Measurements from ENCODE around the gene LRCH1.

The LRCH1 gene

DNA sequence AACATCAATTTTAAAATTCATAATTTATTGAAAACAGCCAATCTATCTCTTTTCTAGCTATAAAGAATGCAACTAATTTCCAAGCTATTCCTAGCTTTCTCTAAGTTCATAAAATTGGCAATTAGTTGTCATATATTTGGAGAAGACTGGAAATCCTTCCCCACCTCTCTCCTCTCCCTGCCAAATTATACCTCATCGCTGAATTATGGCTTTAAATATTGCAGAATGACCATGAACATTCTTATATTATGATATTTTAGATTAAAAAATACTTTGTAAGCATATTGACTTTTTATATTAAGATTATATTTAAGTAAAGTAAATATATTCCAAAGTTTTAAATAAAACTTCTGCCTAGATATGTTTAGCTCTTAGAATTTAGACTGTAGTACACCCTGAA is 185.8 kb downstream of the LRCH1 start:
- DNase-seq, result no peak
- H3K9me3 ChIP-seq, result no peaks in the 10 kb centered on the region

DNA sequence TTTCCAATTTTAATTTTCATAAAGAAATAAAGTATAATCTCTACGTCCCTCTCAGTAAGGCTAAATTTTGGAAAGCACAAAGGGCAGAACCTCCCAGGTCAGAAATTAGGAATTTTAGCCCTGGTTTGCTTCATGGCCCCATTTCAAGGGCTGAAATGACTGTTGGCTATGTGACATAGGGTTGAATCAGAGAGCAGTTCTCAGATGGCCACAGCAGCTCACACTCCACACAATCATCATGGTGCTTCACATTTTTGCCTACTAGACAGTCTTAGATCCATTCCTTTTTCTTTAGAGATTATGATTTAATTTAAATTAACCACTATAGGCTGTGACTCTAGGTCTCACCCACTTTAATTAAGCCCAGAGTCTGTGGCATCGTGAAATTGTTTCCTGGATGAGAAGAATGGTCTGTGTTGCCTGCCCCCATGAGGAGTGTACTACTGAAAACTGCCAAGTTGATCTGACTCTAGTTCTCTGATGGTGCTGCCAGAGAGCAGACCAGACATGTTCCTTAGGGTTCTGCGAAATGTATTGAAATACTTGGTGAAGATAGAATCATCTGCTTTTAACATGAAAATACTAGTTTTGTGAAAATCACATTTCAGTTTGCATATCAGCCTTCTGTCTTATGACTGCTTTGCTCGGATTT is 186.6 kb downstream of the LRCH1 start:
- H3K4me3 ChIP-seq (ENCODE audit: low read depth, low read length), result no peak overlapping the region
- no peaks in the 10 kb centered on the region for H3K9me3 ChIP-seq
- peaks cover 33% of the 10 kb centered on the region for H3K36me3 ChIP-seq

More for the DNA sequence above, 185.8 kb downstream of the LRCH1 start:
- TF ChIP-seq, protein P1, sequence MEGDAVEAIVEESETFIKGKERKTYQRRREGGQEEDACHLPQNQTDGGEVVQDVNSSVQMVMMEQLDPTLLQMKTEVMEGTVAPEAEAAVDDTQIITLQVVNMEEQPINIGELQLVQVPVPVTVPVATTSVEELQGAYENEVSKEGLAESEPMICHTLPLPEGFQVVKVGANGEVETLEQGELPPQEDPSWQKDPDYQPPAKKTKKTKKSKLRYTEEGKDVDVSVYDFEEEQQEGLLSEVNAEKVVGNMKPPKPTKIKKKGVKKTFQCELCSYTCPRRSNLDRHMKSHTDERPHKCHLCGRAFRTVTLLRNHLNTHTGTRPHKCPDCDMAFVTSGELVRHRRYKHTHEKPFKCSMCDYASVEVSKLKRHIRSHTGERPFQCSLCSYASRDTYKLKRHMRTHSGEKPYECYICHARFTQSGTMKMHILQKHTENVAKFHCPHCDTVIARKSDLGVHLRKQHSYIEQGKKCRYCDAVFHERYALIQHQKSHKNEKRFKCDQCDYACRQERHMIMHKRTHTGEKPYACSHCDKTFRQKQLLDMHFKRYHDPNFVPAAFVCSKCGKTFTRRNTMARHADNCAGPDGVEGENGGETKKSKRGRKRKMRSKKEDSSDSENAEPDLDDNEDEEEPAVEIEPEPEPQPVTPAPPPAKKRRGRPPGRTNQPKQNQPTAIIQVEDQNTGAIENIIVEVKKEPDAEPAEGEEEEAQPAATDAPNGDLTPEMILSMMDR (IDR thresholded peaks at IDR 0.05; ENCODE audit: low read depth, low read length), result no peak
- no peaks in the 10 kb centered on the region for H3K27me3 ChIP-seq
- H3K36me3 ChIP-seq, result peaks cover 25% of the 10 kb centered on the region
- no peaks in the 10 kb centered on the region; the same call in none of the 2 replicates for H3K4me1 ChIP-seq
- H3K4me3 ChIP-seq (ENCODE audit: low read depth, low read length), result no peak overlapping the region

GRCh38 chr13:46743191-46743590 is 190.2 kb downstream of the LRCH1 start:
- Histone ChIP-seq H3K4me3 (ENCODE audit: low read depth, low read length) (no peak overlapping the region), H3K4me1 (peaks cover 3% of the 10 kb centered on the region; the same call in 1 of the 2 replicates), H3K36me3 (peaks cover 51% of the 10 kb centered on the region), H3K9me3 (no peaks in the 10 kb centered on the region; the same call in 1 of the 2 replicates), H3K27me3 (no peaks in the 10 kb centered on the region)
- DNase-seq, result no peak
- TF ChIP-seq, protein P1 (IDR thresholded peaks at IDR 0.05; ENCODE audit: low read depth, low read length), result no peak

More for the DNA sequence above, 186.6 kb downstream of the LRCH1 start:
- no peaks in the 10 kb centered on the region; the same call in 1 of the 2 replicates for H3K4me1 ChIP-seq
- H3K27me3 ChIP-seq, result no peaks in the 10 kb centered on the region
- no peak for DNase-seq
- TF ChIP-seq, protein P1 (IDR thresholded peaks at IDR 0.05; ENCODE audit: low read depth, low read length), result no peak

DNA sequence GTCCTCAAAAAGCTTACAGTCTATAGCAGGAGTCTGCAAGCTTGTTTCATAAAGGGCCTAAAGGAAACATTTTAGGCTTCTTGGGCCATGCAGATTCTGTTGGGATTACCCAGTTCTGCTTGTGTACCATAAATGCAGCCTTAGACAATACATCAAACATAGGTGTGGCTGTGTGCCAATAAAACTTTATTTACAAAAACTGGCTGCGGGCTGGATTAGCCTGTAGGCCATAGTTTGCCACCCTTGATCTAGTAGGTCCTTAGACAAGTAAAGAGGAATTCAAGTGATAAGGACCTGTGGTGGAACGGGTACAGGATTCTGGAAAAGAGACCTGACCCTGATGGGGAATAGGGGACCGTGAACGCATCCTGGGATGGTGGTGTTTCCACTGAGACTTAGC is 192.1 kb downstream of the LRCH1 start:
- no peaks in the 10 kb centered on the region; the same call in 1 of the 2 replicates for H3K9me3 ChIP-seq
- DNase-seq, result no peak
- H3K4me1 ChIP-seq, result peaks cover 10% of the 10 kb centered on the region
- TF ChIP-seq, protein P1 (IDR thresholded peaks at IDR 0.05; ENCODE audit: low read depth, low read length), result no peak
- H3K4me3 ChIP-seq (ENCODE audit: low read depth, low read length), result no peak overlapping the region
- no peaks in the 10 kb centered on the region for H3K27me3 ChIP-seq
- H3K36me3 ChIP-seq, result peaks cover 60% of the 10 kb centered on the region

GRCh38 chr13:46745706-46746105 is 192.7 kb downstream of the LRCH1 start:
- H3K36me3 ChIP-seq, result peaks cover 67% of the 10 kb centered on the region
- DNase-seq, result no peak

More at GRCh38 chr13:46745706-46746105, 192.7 kb downstream of the LRCH1 start:
- H3K27me3 ChIP-seq, result no peaks in the 10 kb centered on the region
- no peak overlapping the region for H3K4me3 ChIP-seq (ENCODE audit: low read depth, low read length)
- TF ChIP-seq, protein P1 (IDR thresholded peaks at IDR 0.05; ENCODE audit: low read depth, low read length), result no peak
- no peaks in the 10 kb centered on the region; the same call in 1 of the 2 replicates for H3K9me3 ChIP-seq
- H3K4me1 ChIP-seq, result peaks cover 10% of the 10 kb centered on the region

Measured in BE2C (cell line).